ENCODE results near the gene PYGB.

DNA sequence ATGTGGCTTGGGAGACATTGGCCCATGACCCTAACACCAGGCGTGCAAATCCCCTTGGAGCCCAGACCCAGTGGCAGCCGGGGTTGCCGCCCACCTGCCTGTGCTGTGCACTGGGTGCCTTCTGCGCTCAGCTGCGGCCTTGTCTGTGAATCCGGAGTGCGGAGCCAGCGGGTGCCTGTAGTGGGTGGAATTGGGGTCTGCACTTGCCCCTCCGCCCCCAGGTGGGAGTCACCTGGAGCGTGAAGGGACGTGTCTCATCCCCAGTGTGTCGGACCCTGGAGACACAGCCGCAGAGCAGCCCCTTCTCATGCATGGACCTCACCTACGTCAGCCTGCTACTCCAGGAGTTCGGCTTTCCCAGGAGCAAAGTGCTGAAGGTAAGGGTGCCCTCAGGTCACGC lies 22.9 kb upstream of the PYGB start:
- TF ChIP-seq, protein P1, sequence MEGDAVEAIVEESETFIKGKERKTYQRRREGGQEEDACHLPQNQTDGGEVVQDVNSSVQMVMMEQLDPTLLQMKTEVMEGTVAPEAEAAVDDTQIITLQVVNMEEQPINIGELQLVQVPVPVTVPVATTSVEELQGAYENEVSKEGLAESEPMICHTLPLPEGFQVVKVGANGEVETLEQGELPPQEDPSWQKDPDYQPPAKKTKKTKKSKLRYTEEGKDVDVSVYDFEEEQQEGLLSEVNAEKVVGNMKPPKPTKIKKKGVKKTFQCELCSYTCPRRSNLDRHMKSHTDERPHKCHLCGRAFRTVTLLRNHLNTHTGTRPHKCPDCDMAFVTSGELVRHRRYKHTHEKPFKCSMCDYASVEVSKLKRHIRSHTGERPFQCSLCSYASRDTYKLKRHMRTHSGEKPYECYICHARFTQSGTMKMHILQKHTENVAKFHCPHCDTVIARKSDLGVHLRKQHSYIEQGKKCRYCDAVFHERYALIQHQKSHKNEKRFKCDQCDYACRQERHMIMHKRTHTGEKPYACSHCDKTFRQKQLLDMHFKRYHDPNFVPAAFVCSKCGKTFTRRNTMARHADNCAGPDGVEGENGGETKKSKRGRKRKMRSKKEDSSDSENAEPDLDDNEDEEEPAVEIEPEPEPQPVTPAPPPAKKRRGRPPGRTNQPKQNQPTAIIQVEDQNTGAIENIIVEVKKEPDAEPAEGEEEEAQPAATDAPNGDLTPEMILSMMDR (IDR thresholded peaks at IDR 0.05; ENCODE audit: poor library complexity) = no peak
- TF ChIP-seq EZH2 (IDR thresholded peaks at IDR 0.05; ENCODE audit: borderline replicate concordance) = no peak

Data from hepatocyte (in vitro differentiated cells).